Measurements from ENCODE around the gene CCDC12. TPM values are rescaled to one million over a fixed set of nuclear protein-coding genes. Genes with fewer than 3 reads are reported as not detected.

The CCDC12 gene
- total and polyA plus RNA-seq, 9 of the 15 experiments (the other 6 are each of a cell fraction or from before 2014, with no cell fraction given): 8.9 to 201 (median 86.9) TPM

GRCh38 chr3:46960835-46961234 lies 15.7 kb downstream of the CCDC12 start:
- Histone ChIP-seq H4K20me1 (replicated peaks; ENCODE audit: control insufficient read depth, insufficient read depth, low read length) (peaks cover 68% of the 10 kb centered on the region), H3K9ac (ENCODE audit: insufficient read depth in 1 of 2, low read depth in 2 of 2, low read length in 2 of 2) (peak overlapping the region in 1 of 2 experiments; percentile 15; a peak in 2 of 4 replicates), H3K27ac (ENCODE audit: extremely low read depth, low read depth, low read length) (peak overlapping the region; percentile 13; the same call in 1 of the 3 replicates), H3K4me3 (no peak overlapping the region), H3K4me2 (ENCODE audit: insufficient read depth, low read length) (no peak overlapping the region), H3K9me3 (replicated peaks; ENCODE audit: control insufficient read depth, insufficient read depth, low read depth, low read length) (no peaks in the 10 kb centered on the region), H2AFZ (ENCODE audit: low read depth, low read length) (no peak overlapping the region), H3K79me2 (ENCODE audit: control insufficient read depth, insufficient read depth, low read length) (peaks cover 86% of the 10 kb centered on the region), H3K9me1 (ENCODE audit: control insufficient read depth, insufficient read depth, low read length) (peaks cover 19% of the 10 kb centered on the region), H3K36me3 (ENCODE audit: control insufficient read depth, insufficient read depth, low read length) (peaks cover 68% of the 10 kb centered on the region), H3K27me3 (ENCODE audit: control insufficient read depth in 2 of 2, insufficient read depth in 2 of 2, low read length in 2 of 2) (no peaks in the 10 kb centered on the region), H3K4me1 (replicated peaks in 1 of 2; ENCODE audit: control insufficient read depth in 2 of 2, insufficient read depth in 2 of 2, low read length in 2 of 2) (peaks cover 19 to 43% of the 10 kb centered on the region in 2 experiments; a peak in 4 of 5 replicates)
- FAIRE-seq (no peak), ATAC-seq (no peak), DNase-seq (ENCODE audit: extremely low read depth in 1 of 4, low spot score in 3 of 4) (no peak)
- ChIA-PET CTCF (ENCODE audit: low intra/inter-chr PET ratio) (no interaction called here), POLR2A (interaction anchor here (1.2 to 5.7 kb wide), 2 partner anchors 8 to 12 kb away, joined by 6 to 55 read pairs; no protein-coding TSS in a partner anchor)
- WGBS (ENCODE audit: insufficient coverage, low coverage, missing lambda C conversion rate): 86% methylated on average over 1 of the region's 1 CpG
- TF ChIP-seq ZNF561 (CRISPR knock-in tag; conservative IDR thresholded peaks at IDR 0.05) (no peak), CEBPB (tag; IDR thresholded peaks at IDR 0.05) (no peak), SMAD3 (CRISPR knock-in tag; conservative IDR thresholded peaks at IDR 0.05) (no peak), ZNF354B (CRISPR knock-in tag; IDR thresholded peaks at IDR 0.05) (no peak), NCOA4 (IDR thresholded peaks at IDR 0.05; ENCODE audit: partially characterized antibody) (no peak), RAD21 (CRISPR knock-in tag; conservative IDR thresholded peaks at IDR 0.05 in 1 of 2, IDR thresholded peaks at IDR 0.05 in 1 of 2) (no peak), CBX3 (IDR thresholded peaks at IDR 0.05; ENCODE audit: borderline replicate concordance in 1 of 2, low read length in 2 of 2) (no peak), FUS (optimal IDR thresholded peaks at IDR 0.05; ENCODE audit: low read depth, low read length) (no peak), WHSC1 (IDR thresholded peaks at IDR 0.05; ENCODE audit: low read length) (no peak), SUPT5H (IDR thresholded peaks at IDR 0.05) (peak; percentile 52), CREBBP (IDR thresholded peaks at IDR 0.05; ENCODE audit: low read depth, low read length) (peak; percentile 14), DEAF1 (CRISPR knock-in tag; IDR thresholded peaks at IDR 0.05) (no peak), TCF3 (CRISPR knock-in tag; IDR thresholded peaks at IDR 0.05) (no peak), PPARD (CRISPR knock-in tag; IDR thresholded peaks at IDR 0.05) (no peak), POLR2A (conservative IDR thresholded peaks at IDR 0.05) (0 out of 2 replicates have a peak, but pooled peaks have one; percentile 26), ZNF609 (CRISPR knock-in tag; IDR thresholded peaks at IDR 0.05; ENCODE audit: borderline replicate concordance) (no peak)
- in situ Hi-C loops (cut with MboI) (no loop called here), intact Hi-C loops (cut with micrococcal nuclease) (no loop called here)
- BruUV-seq (replicated peaks): no TSS peak
